ENCODE measurements around the gene FBXO45. TPM values are rescaled to one million over a fixed set of nuclear protein-coding genes. Genes with fewer than 3 reads are reported as not detected.
"Not testable (repeated sequence)": the region's sequence is repeated elsewhere in the genome, so short reads cannot be mapped to it uniquely, and the experiment has no call there.

FBXO45 gene
- total and polyA plus RNA-seq, 4 donors, result 3.7 to 10.2 (median 5.9) TPM

DNA sequence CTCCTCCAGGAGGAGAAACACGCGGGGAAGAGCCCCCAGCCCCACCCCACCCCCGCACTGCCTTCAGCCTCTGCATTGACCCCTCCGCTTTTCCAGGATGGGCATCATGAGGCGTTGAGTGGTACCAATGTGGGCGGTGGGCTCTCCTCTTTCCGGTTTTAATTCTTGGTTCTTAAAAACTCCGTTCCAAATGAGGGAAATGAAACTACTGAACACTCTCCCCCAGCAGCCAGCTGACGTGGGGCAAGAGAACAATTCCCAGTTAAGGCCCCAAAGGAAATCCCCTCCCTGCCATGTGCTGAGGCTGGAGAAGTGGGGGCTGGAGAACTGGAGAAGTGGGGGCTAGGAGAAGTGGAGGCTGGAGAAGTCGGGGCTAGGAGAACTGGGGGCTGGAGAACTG, 65.8 kb downstream of the FBXO45 start:
- WGBS, 2 donors, result 39 to 57% methylated on average over 10 of the region's 10 CpGs

DNA sequence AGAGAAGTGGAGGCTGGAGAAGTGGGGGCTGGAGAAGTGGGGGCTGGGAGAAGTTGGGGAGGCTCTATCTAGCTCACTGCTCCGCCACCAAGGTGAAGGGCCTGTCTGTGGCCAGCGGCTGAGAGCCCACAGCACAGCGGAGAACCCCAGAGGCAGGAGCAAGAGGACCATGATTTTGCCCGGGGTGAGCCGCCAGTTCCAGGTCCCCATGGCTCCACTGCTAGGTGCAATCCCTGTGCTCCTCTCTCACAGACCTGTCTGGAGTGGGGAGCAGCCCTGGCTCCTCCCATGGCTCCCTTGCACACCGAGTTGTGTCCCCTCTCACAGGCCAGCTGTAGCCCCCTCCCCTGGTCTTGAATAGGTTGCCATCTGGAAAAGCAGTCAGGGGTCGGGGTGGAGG, 66.4 kb downstream of the FBXO45 start:
- TF ChIP-seq, protein P1, sequence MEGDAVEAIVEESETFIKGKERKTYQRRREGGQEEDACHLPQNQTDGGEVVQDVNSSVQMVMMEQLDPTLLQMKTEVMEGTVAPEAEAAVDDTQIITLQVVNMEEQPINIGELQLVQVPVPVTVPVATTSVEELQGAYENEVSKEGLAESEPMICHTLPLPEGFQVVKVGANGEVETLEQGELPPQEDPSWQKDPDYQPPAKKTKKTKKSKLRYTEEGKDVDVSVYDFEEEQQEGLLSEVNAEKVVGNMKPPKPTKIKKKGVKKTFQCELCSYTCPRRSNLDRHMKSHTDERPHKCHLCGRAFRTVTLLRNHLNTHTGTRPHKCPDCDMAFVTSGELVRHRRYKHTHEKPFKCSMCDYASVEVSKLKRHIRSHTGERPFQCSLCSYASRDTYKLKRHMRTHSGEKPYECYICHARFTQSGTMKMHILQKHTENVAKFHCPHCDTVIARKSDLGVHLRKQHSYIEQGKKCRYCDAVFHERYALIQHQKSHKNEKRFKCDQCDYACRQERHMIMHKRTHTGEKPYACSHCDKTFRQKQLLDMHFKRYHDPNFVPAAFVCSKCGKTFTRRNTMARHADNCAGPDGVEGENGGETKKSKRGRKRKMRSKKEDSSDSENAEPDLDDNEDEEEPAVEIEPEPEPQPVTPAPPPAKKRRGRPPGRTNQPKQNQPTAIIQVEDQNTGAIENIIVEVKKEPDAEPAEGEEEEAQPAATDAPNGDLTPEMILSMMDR (IDR thresholded peaks at IDR 0.05; ENCODE audit: control extremely low read depth, extremely low read depth), result no peak
- Histone ChIP-seq H3K9ac (ENCODE audit: insufficient read depth in 1 of 2, low read length in 2 of 2) (no peak overlapping the region), H3K9me3 (ENCODE audit: control insufficient read depth in 4 of 4, insufficient read depth in 3 of 4, low read length in 3 of 4) (no peaks in the 10 kb centered on the region), H3K27ac (ENCODE audit: low read depth in 1 of 2, low read length in 1 of 2) (peak overlapping the region; percentile 1 to 10), H3K36me3 (ENCODE audit: control insufficient read depth in 4 of 4, insufficient read depth in 4 of 4, low read length in 4 of 4) (no peaks in the 10 kb centered on the region), H3K4me3 (no peak overlapping the region), H3K4me1 (ENCODE audit: control insufficient read depth in 5 of 5, insufficient read depth in 5 of 5, low read length in 5 of 5) (peaks cover 0 to 13% (median 3%) of the 10 kb centered on the region in 5 donors), H3K27me3 (ENCODE audit: control insufficient read depth in 3 of 3, insufficient read depth in 3 of 3, low read length in 2 of 3) (peaks cover 0 to 17% (median 14%) of the 10 kb centered on the region in 3 donors)
- WGBS, 2 donors, result 53 to 76% methylated on average over 7 of the region's 7 CpGs
- no peak for DNase-seq
- no peak for ATAC-seq (ENCODE audit: insufficient read depth, low FRiP score)

More for the DNA sequence above, 65.8 kb downstream of the FBXO45 start:
- Histone ChIP-seq H3K9me3 (ENCODE audit: control insufficient read depth in 4 of 4, insufficient read depth in 3 of 4, low read length in 3 of 4) (no peaks in the 10 kb centered on the region), H3K36me3 (ENCODE audit: control insufficient read depth in 4 of 4, insufficient read depth in 4 of 4, low read length in 4 of 4) (no peaks in the 10 kb centered on the region), H3K4me3 (no peak overlapping the region), H3K4me1 (ENCODE audit: control insufficient read depth in 5 of 5, insufficient read depth in 5 of 5, low read length in 5 of 5) (peaks cover 0 to 12% (median 3%) of the 10 kb centered on the region in 5 donors), H3K27me3 (ENCODE audit: control insufficient read depth in 3 of 3, insufficient read depth in 3 of 3, low read length in 2 of 3) (peaks cover 0 to 14% (median 13%) of the 10 kb centered on the region in 3 donors), H3K9ac (ENCODE audit: insufficient read depth in 1 of 2, low read length in 2 of 2) (no peak overlapping the region), H3K27ac (ENCODE audit: low read depth in 1 of 2, low read length in 1 of 2) (peak overlapping the region in 1 of 2 donors; percentile 53)
- ATAC-seq (ENCODE audit: insufficient read depth, low FRiP score) (no peak), DNase-seq (no peak)
- TF ChIP-seq, protein P1 (IDR thresholded peaks at IDR 0.05; ENCODE audit: control extremely low read depth, extremely low read depth), result no peak

DNA sequence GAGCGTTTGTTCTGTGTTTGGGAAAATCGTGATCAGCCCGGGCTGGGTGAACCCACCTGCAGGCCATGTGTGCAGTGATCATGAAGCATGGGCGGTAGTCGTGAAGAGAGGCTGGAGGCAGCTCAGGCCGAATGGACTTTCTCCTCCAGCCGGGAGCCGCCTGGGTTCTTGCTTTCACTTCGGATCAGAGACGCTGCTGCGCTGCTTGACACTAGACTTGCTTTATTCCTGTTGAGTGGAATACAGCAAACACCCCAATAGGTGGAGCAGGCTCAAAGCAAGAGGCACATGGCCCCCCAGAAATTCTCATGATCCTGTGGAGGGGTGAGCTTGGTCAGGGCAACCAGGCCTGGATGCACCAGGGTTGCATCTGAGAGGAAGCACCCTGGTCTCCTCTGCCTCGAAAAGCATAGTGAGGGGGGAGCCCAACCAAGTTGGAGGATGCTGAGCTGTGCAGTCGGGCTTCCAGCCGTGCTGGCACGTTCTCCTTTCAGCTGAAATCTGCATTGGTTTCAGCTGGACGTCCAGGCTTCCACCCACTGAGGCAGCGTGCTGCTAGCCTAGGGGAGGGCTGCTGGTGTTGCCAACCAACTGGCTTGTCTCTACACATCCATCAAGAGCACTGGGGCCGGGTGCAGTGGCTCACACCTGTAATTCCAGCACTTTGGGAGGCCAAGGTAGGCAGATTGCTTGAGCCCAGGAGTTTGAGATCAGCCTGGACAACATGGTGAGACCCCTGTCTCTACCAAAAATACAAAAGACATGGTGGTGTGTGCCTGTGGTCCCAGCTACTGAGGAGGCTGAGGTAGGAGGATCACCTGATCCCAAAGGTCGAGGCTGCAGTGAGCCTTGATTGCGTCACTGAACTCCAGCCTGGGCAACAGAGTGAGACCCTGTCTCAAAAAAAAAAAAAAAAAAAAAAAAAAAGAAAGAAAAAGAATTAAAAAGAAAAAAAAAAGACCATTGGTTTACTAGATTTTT, 68.2 kb downstream of the FBXO45 start:
- H3K27me3 ChIP-seq (ENCODE audit: control insufficient read depth in 3 of 3, insufficient read depth in 3 of 3, low read length in 2 of 3), result peaks cover 0 to 20% (median 19%) of the 10 kb centered on the region in 3 donors
- H3K27ac ChIP-seq (ENCODE audit: low read depth in 1 of 2, low read length in 1 of 2), result peak overlapping the region in 1 of 2 donors; percentile 44
- H3K36me3 ChIP-seq (ENCODE audit: control insufficient read depth in 4 of 4, insufficient read depth in 4 of 4, low read length in 4 of 4), result no peaks in the 10 kb centered on the region
- H3K4me3 ChIP-seq, result no peak overlapping the region
- DNase-seq, result no peak
- WGBS, 2 donors, result 75 to 76% methylated on average over 20 of the region's 20 CpGs
- no peaks in the 10 kb centered on the region for H3K9me3 ChIP-seq (ENCODE audit: control insufficient read depth in 4 of 4, insufficient read depth in 3 of 4, low read length in 3 of 4)
- H3K4me1 ChIP-seq (ENCODE audit: control insufficient read depth in 5 of 5, insufficient read depth in 5 of 5, low read length in 5 of 5), result peaks cover 0 to 9% (median 3%) of the 10 kb centered on the region in 5 donors
- TF ChIP-seq, protein P1 (IDR thresholded peaks at IDR 0.05; ENCODE audit: control extremely low read depth, extremely low read depth), result no peak
- no peak overlapping the region for H3K9ac ChIP-seq (ENCODE audit: insufficient read depth in 1 of 2, low read length in 2 of 2)
- no peak for ATAC-seq (ENCODE audit: insufficient read depth, low FRiP score)

DNA sequence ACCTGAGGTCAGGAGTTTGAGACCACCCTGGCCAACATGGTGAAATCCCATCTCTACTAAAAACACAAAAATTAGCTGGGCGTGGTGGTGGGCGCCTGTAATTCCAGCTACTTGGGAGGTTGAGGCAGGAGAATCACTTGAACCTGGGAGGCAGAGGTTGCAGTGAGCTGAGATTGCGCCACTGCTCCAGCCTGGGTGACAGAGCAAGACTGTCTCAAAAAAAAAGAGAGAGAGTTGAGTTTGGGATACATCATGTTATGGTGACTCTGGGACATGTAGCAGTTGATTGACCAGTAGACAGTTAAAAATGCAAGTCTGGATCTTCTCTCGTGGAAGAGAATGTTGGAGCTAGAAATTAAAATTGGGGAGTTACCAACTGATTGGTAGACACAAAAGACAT, 69.5 kb downstream of the FBXO45 start:
- not testable (repeated sequence) for H3K36me3 ChIP-seq (ENCODE audit: control insufficient read depth in 4 of 4, insufficient read depth in 4 of 4, low read length in 4 of 4); DNase-seq; H3K4me3 ChIP-seq; ATAC-seq (ENCODE audit: insufficient read depth, low FRiP score); H3K9me3 ChIP-seq (ENCODE audit: control insufficient read depth in 4 of 4, insufficient read depth in 3 of 4, low read length in 3 of 4); H3K9ac ChIP-seq (ENCODE audit: insufficient read depth in 1 of 2, low read length in 2 of 2); H3K27ac ChIP-seq (ENCODE audit: low read depth in 1 of 2, low read length in 1 of 2); H3K4me1 ChIP-seq (ENCODE audit: control insufficient read depth in 5 of 5, insufficient read depth in 5 of 5, low read length in 5 of 5)
- 77 to 89% methylated on average over 3 to 4 of the region's 4 CpGs for WGBS, 2 donors
- peaks cover 0 to 22% (median 19%) of the 10 kb centered on the region in 3 donors for H3K27me3 ChIP-seq (ENCODE audit: control insufficient read depth in 3 of 3, insufficient read depth in 3 of 3, low read length in 2 of 3)

All from lung (tissue), 12 donors.